Measurements from ENCODE around the gene TARBP2. TPM values are rescaled to one million over a fixed set of nuclear protein-coding genes. Genes with fewer than 3 reads are reported as not detected.

Gene TARBP2
- total RNA-seq, 1 donor from 2014 or later, result 45.7 TPM

GRCh38 chr12:53493610-53494391, 7.3 kb upstream of the TARBP2 start:
- H3K4me3 Mint-ChIP-seq, result peak overlapping the region; percentile 87
- POLR2A ChIA-PET, result interaction anchor here (0.6 to 3.5 kb wide), 5 partner anchors 8 to 52 kb away, joined by 3 to 18 read pairs (median 4); partner anchors contain the start of genes PRR13 and TARBP2
- TF ChIP-seq CTCF (IDR thresholded peaks at IDR 0.05), result no peak
- CTCF ChIA-PET, result interaction anchor here (1.0 to 1.4 kb wide), 4 partner anchors 12 to 170 kb away, joined by 3 to 7 read pairs (median 4); no protein-coding TSS in a partner anchor
- H3K27me3 Mint-ChIP-seq, result no peaks in the 10 kb centered on the region
- H3K4me1 Mint-ChIP-seq, result peaks cover 28% of the 10 kb centered on the region
- DNase-seq, result no peak
- no peaks in the 10 kb centered on the region for H3K9me3 Mint-ChIP-seq
- intact Hi-C loops (cut with micrococcal nuclease), result loop anchor here (1.0 to 2.0 kb wide), 3 partner anchors 8 to 173 kb away; partner anchors contain the start of genes AAAS, PRR13 and TARBP2
- H3K27ac Mint-ChIP-seq, result peak overlapping the region; percentile 84
- no peak for ATAC-seq (ENCODE audit: low read depth)
- H3K36me3 Mint-ChIP-seq (ENCODE audit: low read depth), result no peaks in the 10 kb centered on the region

DNA sequence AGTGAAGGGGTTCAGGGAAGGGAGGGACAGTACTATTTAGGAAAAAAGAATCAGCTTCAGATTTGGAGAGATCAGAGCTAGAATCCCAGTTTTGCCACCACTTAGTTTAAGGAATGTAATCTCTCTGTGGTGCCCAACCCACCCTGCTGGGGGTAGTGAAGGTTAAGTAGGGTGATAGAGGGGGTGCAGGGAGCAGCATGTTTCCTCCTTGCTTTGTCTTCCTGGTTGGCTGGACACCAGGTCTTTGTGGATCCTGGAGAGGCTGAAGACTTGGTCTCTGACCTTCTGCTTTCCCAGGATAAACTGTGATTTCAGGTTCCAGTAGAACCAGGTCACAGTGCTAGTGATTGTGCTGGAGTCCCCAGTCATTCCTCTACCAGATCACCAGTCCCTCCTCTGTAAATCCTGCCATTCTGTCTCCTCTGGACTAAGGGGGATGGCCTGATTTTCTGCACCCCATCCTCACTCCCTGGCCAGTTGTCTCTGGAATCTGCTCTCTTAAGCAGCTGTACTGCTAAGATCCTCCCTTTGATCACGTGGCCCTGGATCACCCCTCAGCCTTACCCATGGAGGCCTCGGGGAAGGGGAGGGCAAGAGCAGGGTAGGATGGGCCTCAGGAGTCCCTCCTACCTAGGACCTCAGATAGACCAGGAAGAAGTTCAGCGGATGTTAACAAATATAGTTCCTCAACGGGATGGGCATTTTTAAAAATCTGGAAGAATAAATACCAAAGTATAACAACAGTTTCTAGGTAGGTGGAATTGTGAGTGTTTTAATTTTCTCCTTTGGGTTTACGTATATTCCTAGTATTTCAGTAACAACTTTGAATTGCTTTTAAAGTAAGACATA, 5.0 kb upstream of the TARBP2 start:
- Mint-ChIP-seq H3K27me3 (no peaks in the 10 kb centered on the region), H3K4me3 (no peak overlapping the region), H3K36me3 (ENCODE audit: low read depth) (peaks cover 2% of the 10 kb centered on the region), H3K4me1 (peaks cover 42% of the 10 kb centered on the region), H3K9me3 (no peaks in the 10 kb centered on the region), H3K27ac (no peak overlapping the region)
- POLR2A ChIA-PET, result no interaction called here
- ATAC-seq (ENCODE audit: low read depth) (no peak), DNase-seq (no peak)
- intact Hi-C loops (cut with micrococcal nuclease), result no loop called here
- CTCF ChIA-PET, result no interaction called here
- TF ChIP-seq CTCF (IDR thresholded peaks at IDR 0.05), result no peak

DNA sequence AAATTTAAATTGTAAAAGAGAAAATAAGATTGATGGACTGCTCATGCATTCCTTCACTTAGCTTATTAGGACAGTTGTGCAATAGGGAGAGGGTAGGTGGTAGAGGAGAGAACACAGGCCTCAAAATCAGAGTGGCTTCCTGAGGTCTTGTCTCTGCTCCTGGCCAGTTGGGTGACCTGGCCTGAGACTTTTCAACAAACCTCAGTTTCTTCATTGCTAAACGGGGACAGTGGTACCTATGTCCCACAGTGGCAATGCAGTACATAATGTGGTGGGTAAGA, 4.4 kb upstream of the TARBP2 start:
- TF ChIP-seq CTCF (IDR thresholded peaks at IDR 0.05), result no peak
- CTCF ChIA-PET, result no interaction called here
- Mint-ChIP-seq H3K27ac (no peak overlapping the region), H3K4me3 (no peak overlapping the region), H3K4me1 (peaks cover 45% of the 10 kb centered on the region), H3K27me3 (no peaks in the 10 kb centered on the region), H3K36me3 (ENCODE audit: low read depth) (peaks cover 3% of the 10 kb centered on the region), H3K9me3 (no peaks in the 10 kb centered on the region)
- no peak for ATAC-seq (ENCODE audit: low read depth)
- intact Hi-C loops (cut with micrococcal nuclease), result no loop called here
- POLR2A ChIA-PET, result no interaction called here
- DNase-seq, result no peak

DNA sequence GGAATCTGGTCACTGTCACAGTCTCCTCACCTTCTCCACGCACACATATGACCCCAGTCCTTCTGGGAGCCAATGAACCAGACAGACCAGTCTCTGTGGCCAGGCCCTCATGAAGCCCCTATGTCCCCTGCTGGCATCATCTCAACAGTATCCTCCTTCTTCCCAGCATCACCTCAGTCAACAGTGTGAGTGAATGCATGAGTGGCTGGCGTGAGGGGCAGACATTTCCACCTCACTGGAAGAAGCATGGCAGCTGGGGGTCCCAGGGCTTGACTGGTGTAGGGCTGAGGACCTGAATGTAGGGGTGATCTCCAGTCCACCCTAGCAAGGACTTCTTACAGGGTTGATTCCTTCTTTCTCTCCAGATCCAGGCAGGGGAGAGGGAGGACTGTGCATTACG, 3.6 kb upstream of the TARBP2 start:
- no peak for TF ChIP-seq CTCF (IDR thresholded peaks at IDR 0.05)
- ChIA-PET POLR2A (no interaction called here), CTCF (interaction anchor here (0.9 kb wide), 1 partner anchor 145 kb away, joined by 3 read pairs; no protein-coding TSS in a partner anchor)
- DNase-seq, result no peak
- Mint-ChIP-seq H3K9me3 (no peaks in the 10 kb centered on the region), H3K4me3 (no peak overlapping the region), H3K36me3 (ENCODE audit: low read depth) (peaks cover 3% of the 10 kb centered on the region), H3K27me3 (no peaks in the 10 kb centered on the region), H3K4me1 (peaks cover 46% of the 10 kb centered on the region), H3K27ac (no peak overlapping the region)
- intact Hi-C loops (cut with micrococcal nuclease), result no loop called here
- no peak for ATAC-seq (ENCODE audit: low read depth)

- H3K4me1 Mint-ChIP-seq, result peaks cover 47% of the 10 kb centered on the region
- POLR2A ChIA-PET, result no interaction called here
These were observed 2.9 kb upstream of the TARBP2 start for GRCh38 chr12:53498235-53498630.

More at GRCh38 chr12:53498235-53498630, 2.9 kb upstream of the TARBP2 start:
- Mint-ChIP-seq H3K27ac (peak overlapping the region; percentile 50), H3K36me3 (ENCODE audit: low read depth) (peaks cover 3% of the 10 kb centered on the region), H3K9me3 (no peaks in the 10 kb centered on the region), H3K27me3 (no peaks in the 10 kb centered on the region), H3K4me3 (peak overlapping the region; percentile 67)
- intact Hi-C loops (cut with micrococcal nuclease), result no loop called here
- ATAC-seq (ENCODE audit: low read depth) (no peak), DNase-seq (no peak)
- no peak for TF ChIP-seq CTCF (IDR thresholded peaks at IDR 0.05)
- CTCF ChIA-PET, result interaction anchor here (0.9 kb wide), 1 partner anchor 146 kb away, joined by 3 read pairs; no protein-coding TSS in a partner anchor
